ENCODE results near the gene FBXL5.

The FBXL5 gene

DNA sequence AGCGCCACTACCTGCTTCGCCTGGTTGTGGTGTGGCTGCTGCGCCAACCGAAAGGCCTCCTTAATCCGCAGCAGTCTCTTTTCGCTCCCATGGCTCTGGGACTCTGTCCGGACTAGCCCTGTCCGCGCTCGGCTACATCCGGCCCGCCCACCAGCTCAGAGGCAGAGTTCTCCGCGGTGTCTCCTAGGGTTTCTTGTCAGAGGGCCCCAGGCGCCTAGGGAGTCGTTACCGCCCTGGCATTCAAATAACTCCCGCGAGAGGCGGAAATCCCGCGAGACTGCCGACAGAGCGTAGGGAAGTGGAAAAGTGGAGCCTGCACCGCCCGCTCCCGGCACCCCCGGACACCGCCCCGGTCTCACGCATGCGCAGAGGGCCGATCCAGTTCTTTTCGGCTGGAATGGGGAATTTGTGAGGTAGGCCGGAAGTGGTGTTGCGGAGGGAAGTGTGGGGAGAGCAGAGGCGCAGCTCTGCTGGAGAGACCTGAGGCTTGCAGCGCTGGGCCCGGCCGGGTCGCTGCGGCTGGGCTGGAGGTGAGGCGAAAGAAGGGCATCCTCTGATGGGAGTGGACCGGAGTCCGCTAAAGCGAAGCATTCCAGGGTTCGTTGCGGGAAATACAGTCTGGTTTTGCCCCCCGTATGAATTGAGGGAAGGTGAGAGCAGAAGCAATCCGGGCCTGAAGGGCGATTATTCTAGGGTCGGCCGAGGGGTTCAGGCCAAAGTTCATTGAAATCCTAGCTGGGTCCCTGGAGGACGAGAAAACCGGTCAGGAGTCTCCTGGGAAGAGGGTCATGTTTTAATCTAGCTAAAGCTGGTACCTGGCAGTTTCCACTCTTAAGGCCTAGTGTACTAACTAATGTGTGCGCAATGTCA is 26.4 kb upstream of the FBXL5 start, which contains the start of gene FAM200B (continued):
- TF ChIP-seq, protein P1, sequence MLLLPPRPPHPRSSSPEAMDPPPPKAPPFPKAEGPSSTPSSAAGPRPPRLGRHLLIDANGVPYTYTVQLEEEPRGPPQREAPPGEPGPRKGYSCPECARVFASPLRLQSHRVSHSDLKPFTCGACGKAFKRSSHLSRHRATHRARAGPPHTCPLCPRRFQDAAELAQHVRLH (tag by site-specific recombination; IDR thresholded peaks at IDR 0.05): 0 out of 2 replicates have a peak, but pooled peaks have one; percentile 49
- TF ChIP-seq EGR2 (tag by site-specific recombination; IDR thresholded peaks at IDR 0.05; ENCODE audit: low read depth): peak; percentile 58
- peak; percentile 98 for TF ChIP-seq ZNF600 (tag by site-specific recombination; IDR thresholded peaks at IDR 0.05)
- 0 out of 2 replicates have a peak, but pooled peaks have one; percentile 48 for TF ChIP-seq ZNF501 (tag by site-specific recombination; IDR thresholded peaks at IDR 0.05)
- peak; percentile 47; the same call in 1 of the 2 replicates for TF ChIP-seq ZIC2 (tag by site-specific recombination; IDR thresholded peaks at IDR 0.05)
- TF ChIP-seq ZBTB48 (tag by site-specific recombination; IDR thresholded peaks at IDR 0.05): peak; percentile 80
- peak; percentile 55 for TF ChIP-seq ZFHX2 (tag by site-specific recombination; conservative IDR thresholded peaks at IDR 0.05)
- TF ChIP-seq ZSCAN30 (tag by site-specific recombination; IDR thresholded peaks at IDR 0.05): peak; percentile 90
- TF ChIP-seq ZNF366 (tag by site-specific recombination; conservative IDR thresholded peaks at IDR 0.05): peak; percentile 67; the same call in 1 of the 2 replicates
- TF ChIP-seq ZNF626 (tag by site-specific recombination; IDR thresholded peaks at IDR 0.05): no peak
- TF ChIP-seq, protein P2, sequence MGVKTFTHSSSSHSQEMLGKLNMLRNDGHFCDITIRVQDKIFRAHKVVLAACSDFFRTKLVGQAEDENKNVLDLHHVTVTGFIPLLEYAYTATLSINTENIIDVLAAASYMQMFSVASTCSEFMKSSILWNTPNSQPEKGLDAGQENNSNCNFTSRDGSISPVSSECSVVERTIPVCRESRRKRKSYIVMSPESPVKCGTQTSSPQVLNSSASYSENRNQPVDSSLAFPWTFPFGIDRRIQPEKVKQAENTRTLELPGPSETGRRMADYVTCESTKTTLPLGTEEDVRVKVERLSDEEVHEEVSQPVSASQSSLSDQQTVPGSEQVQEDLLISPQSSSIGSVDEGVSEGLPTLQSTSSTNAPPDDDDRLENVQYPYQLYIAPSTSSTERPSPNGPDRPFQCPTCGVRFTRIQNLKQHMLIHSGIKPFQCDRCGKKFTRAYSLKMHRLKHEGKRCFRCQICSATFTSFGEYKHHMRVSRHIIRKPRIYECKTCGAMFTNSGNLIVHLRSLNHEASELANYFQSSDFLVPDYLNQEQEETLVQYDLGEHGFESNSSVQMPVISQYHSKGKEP (tag by site-specific recombination; IDR thresholded peaks at IDR 0.05): no peak

DNA sequence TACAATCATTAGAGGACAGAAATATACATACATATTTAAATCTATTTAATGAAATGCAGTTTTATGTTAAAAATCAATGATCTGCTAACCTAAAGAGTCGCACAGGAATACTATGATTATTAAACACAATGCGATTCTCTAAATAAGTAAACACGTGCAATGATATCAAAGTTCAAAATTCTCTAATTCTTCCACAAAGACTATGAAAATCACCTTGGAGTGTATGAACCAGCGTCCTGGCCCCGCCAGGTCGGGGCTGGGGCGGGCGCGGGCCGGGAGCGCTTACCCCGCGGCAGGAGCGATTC is 25.9 kb upstream of the FBXL5 start:
- ChIA-PET CTCF (interaction anchor here (0.6 kb wide), 2 partner anchors 11 to 13 kb away, joined by 3 to 6 read pairs; no protein-coding TSS in a partner anchor), POLR2A (interaction anchor here (0.6 to 2.3 kb wide), 13 partner anchors 8 to 211 kb away, joined by 3 to 18 read pairs (median 4); partner anchors contain the start of genes CC2D2A and FBXL5)
- H3K27ac ChIP-seq (ENCODE audit: extremely low read depth, low read depth, low read length): peak overlapping the region; percentile 94
- H3K36me3 ChIP-seq (ENCODE audit: control insufficient read depth in 2 of 2, insufficient read depth in 1 of 2, low read length in 2 of 2): peaks cover 0 to 21% of the 10 kb centered on the region in 2 experiments; a peak in 1 of 3 replicates
- no peaks in the 10 kb centered on the region for H3K9me3 ChIP-seq (ENCODE audit: control insufficient read depth, insufficient read depth, low read depth, low read length)
- H3K4me3 ChIP-seq (ENCODE audit: low read depth, low read length): peak overlapping the region; percentile 66
- H3K4me1 ChIP-seq (ENCODE audit: control insufficient read depth, insufficient read depth, low read length): no peaks in the 10 kb centered on the region
- TF ChIP-seq BCL11A (tag by site-specific recombination; IDR thresholded peaks at IDR 0.05; ENCODE audit: low read depth) (no peak), ZNF140 (tag by site-specific recombination; IDR thresholded peaks at IDR 0.05) (no peak), ZFP69B (tag by site-specific recombination; IDR thresholded peaks at IDR 0.05) (no peak), ZNF2 (tag by site-specific recombination; IDR thresholded peaks at IDR 0.05) (0 out of 2 replicates have a peak, but pooled peaks have one; percentile 11)

DNA sequence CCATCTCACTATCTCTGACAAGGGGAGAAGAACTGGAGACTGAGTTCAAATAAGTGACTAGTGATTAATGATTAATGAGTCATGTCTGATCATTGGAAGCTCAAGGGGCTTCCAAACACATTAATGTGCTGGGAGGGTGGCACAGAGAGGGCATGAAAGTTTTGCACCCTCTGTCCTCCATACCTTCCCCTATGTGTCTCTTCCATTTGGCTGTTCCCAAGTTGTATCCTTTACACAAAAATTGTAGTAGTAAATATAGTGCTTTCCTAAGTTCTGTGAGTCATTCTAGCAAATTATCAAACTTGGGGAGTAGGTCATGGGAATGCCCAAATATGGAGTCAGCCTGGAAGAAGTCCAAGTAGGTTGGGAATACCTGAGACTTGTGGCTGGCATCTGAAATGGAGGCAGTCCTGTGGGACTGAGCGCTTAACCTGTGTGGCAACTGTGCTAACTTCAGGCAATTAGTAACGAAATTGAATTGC is 22.4 kb upstream of the FBXL5 start:
- H3K9me3 ChIP-seq (ENCODE audit: control insufficient read depth, insufficient read depth, low read depth, low read length): no peaks in the 10 kb centered on the region
- H3K4me1 ChIP-seq (ENCODE audit: control insufficient read depth, insufficient read depth, low read length): no peaks in the 10 kb centered on the region
- H3K27ac ChIP-seq (ENCODE audit: extremely low read depth, low read depth, low read length): no peak overlapping the region; the same call in 1 of the 2 replicates
- POLR2A ChIA-PET: no interaction called here
- CTCF ChIA-PET: interaction anchor here (0.9 kb wide), 1 partner anchor 19 kb away, joined by 3 read pairs; no protein-coding TSS in a partner anchor
- peaks cover 0 to 2% of the 10 kb centered on the region in 2 experiments; a peak in 1 of 3 replicates for H3K36me3 ChIP-seq (ENCODE audit: control insufficient read depth in 2 of 2, insufficient read depth in 1 of 2, low read length in 2 of 2)
- no peak overlapping the region; the same call in 1 of the 2 replicates for H3K4me3 ChIP-seq (ENCODE audit: low read depth, low read length)
- TF ChIP-seq, protein P3, sequence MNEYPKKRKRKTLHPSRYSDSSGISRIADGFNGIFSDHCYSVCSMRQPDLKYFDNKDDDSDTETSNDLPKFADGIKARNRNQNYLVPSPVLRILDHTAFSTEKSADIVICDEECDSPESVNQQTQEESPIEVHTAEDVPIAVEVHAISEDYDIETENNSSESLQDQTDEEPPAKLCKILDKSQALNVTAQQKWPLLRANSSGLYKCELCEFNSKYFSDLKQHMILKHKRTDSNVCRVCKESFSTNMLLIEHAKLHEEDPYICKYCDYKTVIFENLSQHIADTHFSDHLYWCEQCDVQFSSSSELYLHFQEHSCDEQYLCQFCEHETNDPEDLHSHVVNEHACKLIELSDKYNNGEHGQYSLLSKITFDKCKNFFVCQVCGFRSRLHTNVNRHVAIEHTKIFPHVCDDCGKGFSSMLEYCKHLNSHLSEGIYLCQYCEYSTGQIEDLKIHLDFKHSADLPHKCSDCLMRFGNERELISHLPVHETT (tag by site-specific recombination; IDR thresholded peaks at IDR 0.05): no peak
- TF ChIP-seq, protein P4, sequence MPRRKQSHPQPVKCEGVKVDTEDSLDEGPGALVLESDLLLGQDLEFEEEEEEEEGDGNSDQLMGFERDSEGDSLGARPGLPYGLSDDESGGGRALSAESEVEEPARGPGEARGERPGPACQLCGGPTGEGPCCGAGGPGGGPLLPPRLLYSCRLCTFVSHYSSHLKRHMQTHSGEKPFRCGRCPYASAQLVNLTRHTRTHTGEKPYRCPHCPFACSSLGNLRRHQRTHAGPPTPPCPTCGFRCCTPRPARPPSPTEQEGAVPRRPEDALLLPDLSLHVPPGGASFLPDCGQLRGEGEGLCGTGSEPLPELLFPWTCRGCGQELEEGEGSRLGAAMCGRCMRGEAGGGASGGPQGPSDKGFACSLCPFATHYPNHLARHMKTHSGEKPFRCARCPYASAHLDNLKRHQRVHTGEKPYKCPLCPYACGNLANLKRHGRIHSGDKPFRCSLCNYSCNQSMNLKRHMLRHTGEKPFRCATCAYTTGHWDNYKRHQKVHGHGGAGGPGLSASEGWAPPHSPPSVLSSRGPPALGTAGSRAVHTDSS (tag by site-specific recombination; IDR thresholded peaks at IDR 0.05): no peak
- TF ChIP-seq ZNF221 (tag by site-specific recombination; IDR thresholded peaks at IDR 0.05; ENCODE audit: borderline replicate concordance) (no peak), SCRT2 (tag by site-specific recombination; IDR thresholded peaks at IDR 0.05) (peak; percentile 92), ZNF10 (tag by site-specific recombination; IDR thresholded peaks at IDR 0.05) (no peak), ZNF341 (tag by site-specific recombination; IDR thresholded peaks at IDR 0.05; ENCODE audit: low read depth) (peak; percentile 36)
- TF ChIP-seq, protein P5, sequence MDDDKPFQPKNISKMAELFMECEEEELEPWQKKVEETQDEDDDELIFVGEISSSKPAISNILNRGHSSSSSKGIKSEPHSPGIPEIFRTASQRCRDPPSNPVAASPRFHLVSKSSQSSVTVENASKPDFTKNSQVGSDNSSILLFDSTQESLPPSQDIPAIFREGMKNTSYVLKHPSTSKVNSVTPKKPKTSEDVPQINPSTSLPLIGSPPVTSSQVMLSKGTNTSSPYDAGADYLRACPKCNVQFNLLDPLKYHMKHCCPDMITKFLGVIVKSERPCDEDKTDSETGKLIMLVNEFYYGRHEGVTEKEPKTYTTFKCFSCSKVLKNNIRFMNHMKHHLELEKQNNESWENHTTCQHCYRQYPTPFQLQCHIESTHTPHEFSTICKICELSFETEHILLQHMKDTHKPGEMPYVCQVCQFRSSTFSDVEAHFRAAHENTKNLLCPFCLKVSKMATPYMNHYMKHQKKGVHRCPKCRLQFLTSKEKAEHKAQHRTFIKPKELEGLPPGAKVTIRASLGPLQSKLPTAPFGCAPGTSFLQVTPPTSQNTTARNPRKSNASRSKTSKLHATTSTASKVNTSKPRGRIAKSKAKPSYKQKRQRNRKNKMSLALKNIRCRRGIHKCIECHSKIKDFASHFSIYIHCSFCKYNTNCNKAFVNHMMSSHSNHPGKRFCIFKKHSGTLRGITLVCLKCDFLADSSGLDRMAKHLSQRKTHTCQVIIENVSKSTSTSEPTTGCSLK (tag by site-specific recombination; IDR thresholded peaks at IDR 0.05): no peak
- TF ChIP-seq, protein P6, sequence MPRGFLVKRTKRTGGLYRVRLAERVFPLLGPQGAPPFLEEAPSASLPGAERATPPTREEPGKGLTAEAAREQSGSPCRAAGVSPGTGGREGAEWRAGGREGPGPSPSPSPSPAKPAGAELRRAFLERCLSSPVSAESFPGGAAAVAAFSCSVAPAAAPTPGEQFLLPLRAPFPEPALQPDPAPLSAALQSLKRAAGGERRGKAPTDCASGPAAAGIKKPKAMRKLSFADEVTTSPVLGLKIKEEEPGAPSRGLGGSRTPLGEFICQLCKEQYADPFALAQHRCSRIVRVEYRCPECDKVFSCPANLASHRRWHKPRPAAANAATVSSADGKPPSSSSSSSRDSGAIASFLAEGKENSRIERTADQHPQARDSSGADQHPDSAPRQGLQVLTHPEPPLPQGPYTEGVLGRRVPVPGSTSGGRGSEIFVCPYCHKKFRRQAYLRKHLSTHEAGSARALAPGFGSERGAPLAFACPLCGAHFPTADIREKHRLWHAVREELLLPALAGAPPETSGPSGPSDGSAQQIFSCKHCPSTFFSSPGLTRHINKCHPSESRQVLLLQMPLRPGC (tag by site-specific recombination; IDR thresholded peaks at IDR 0.05): no peak
